ENCODE data around the gene ZHX3. TPM values are rescaled to one million over a fixed set of nuclear protein-coding genes. Genes with fewer than 3 reads are reported as not detected.

ZHX3 gene
- total RNA-seq, 2 donors from 2014 or later, result 19.9 to 25.6 TPM

- DNase-seq, result no peak
- H3K9ac ChIP-seq (ENCODE audit: low read depth in 2 of 2, low read length in 2 of 2), result no peak overlapping the region
- H3K36me3 ChIP-seq, result no peaks in the 10 kb centered on the region
- intact Hi-C loops (cut with DNase I), result no loop called here
- TF ChIP-seq, protein P1, sequence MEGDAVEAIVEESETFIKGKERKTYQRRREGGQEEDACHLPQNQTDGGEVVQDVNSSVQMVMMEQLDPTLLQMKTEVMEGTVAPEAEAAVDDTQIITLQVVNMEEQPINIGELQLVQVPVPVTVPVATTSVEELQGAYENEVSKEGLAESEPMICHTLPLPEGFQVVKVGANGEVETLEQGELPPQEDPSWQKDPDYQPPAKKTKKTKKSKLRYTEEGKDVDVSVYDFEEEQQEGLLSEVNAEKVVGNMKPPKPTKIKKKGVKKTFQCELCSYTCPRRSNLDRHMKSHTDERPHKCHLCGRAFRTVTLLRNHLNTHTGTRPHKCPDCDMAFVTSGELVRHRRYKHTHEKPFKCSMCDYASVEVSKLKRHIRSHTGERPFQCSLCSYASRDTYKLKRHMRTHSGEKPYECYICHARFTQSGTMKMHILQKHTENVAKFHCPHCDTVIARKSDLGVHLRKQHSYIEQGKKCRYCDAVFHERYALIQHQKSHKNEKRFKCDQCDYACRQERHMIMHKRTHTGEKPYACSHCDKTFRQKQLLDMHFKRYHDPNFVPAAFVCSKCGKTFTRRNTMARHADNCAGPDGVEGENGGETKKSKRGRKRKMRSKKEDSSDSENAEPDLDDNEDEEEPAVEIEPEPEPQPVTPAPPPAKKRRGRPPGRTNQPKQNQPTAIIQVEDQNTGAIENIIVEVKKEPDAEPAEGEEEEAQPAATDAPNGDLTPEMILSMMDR (IDR thresholded peaks at IDR 0.05), result no peak
- H3K4me1 ChIP-seq, result peaks cover 15% of the 10 kb centered on the region
- H3K27me3 ChIP-seq, result no peaks in the 10 kb centered on the region
- H3K9me3 ChIP-seq, result no peaks in the 10 kb centered on the region
- no peak overlapping the region for H3K4me3 ChIP-seq
- peak overlapping the region; percentile 42 for H3K27ac ChIP-seq
Measured at GRCh38 chr20:41148942-41149341, 168.6 kb downstream of the ZHX3 start.

DNA sequence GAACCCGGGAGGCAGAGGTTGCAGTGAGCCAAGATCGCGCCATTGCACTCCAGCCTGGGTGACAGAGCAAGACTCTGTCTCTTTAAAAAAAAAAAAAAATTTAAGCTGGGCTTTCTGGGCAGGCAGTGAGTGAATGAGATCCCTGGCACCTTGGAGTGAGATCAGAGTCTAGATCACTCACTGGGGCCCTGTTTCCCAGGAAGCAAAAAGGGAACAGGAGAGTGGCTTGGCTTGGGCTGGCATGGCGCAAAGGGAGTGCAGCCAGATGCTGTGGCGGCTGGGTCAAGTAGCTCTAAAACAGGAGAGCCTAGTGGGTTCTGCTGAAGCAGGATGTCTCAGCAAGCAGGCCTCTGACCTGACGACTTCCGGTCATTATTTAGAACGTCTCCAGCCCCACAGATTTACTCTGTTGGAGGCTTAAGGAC is 169.8 kb downstream of the ZHX3 start:
- Histone ChIP-seq H3K4me3 (no peak overlapping the region), H3K27ac (no peak overlapping the region), H3K4me1 (peaks cover 15% of the 10 kb centered on the region), H3K36me3 (no peaks in the 10 kb centered on the region), H3K9me3 (no peaks in the 10 kb centered on the region), H3K27me3 (no peaks in the 10 kb centered on the region), H3K9ac (ENCODE audit: low read depth in 2 of 2, low read length in 2 of 2) (no peak overlapping the region)
- no peak for DNase-seq
- intact Hi-C loops (cut with DNase I), result no loop called here
- TF ChIP-seq, protein P1 (IDR thresholded peaks at IDR 0.05), result no peak

GRCh38 chr20:41145821-41146620 is 171.5 kb downstream of the ZHX3 start:
- intact Hi-C loops (cut with DNase I), result no loop called here
- Histone ChIP-seq H3K4me1 (peaks cover 15% of the 10 kb centered on the region), H3K4me3 (no peak overlapping the region)

GRCh38 chr20:41145317-41145716 is 172.2 kb downstream of the ZHX3 start:
- Histone ChIP-seq H3K27me3 (no peaks in the 10 kb centered on the region), H3K9ac (ENCODE audit: low read depth in 2 of 2, low read length in 2 of 2) (no peak overlapping the region), H3K36me3 (no peaks in the 10 kb centered on the region), H3K27ac (no peak overlapping the region), H3K4me3 (no peak overlapping the region), H3K4me1 (peaks cover 11% of the 10 kb centered on the region), H3K9me3 (no peaks in the 10 kb centered on the region)
- TF ChIP-seq, protein P1 (IDR thresholded peaks at IDR 0.05), result no peak
- intact Hi-C loops (cut with DNase I), result no loop called here
- no peak for DNase-seq

More at GRCh38 chr20:41145821-41146620, 171.5 kb downstream of the ZHX3 start:
- TF ChIP-seq, protein P1 (IDR thresholded peaks at IDR 0.05), result no peak
- Histone ChIP-seq H3K36me3 (no peaks in the 10 kb centered on the region), H3K9me3 (no peaks in the 10 kb centered on the region), H3K9ac (ENCODE audit: low read depth in 2 of 2, low read length in 2 of 2) (no peak overlapping the region), H3K27ac (no peak overlapping the region), H3K27me3 (no peaks in the 10 kb centered on the region)
- no peak for DNase-seq

GRCh38 chr20:41143354-41143753 is 174.2 kb downstream of the ZHX3 start:
- no peaks in the 10 kb centered on the region for H3K27me3 ChIP-seq
- H3K27ac ChIP-seq, result no peak overlapping the region
- H3K4me1 ChIP-seq, result no peaks in the 10 kb centered on the region

More at GRCh38 chr20:41143354-41143753, 174.2 kb downstream of the ZHX3 start:
- H3K36me3 ChIP-seq, result no peaks in the 10 kb centered on the region
- intact Hi-C loops (cut with DNase I), result no loop called here
- TF ChIP-seq, protein P1 (IDR thresholded peaks at IDR 0.05), result no peak
- H3K9me3 ChIP-seq, result no peaks in the 10 kb centered on the region
- no peak overlapping the region for H3K4me3 ChIP-seq
- DNase-seq, result no peak
- no peak overlapping the region for H3K9ac ChIP-seq (ENCODE audit: low read depth in 2 of 2, low read length in 2 of 2)

Measured in colonic mucosa (tissue), 4 donors.